NOMO-1 treated with dmso at 0.1 percent for 144 hours (cell line): ENCODE data around the gene SRCIN1.

ENCODE experiments used
- DNase-seq: peaks from one replicate; lab custom pipeline; 2025; ENCODE audit not compliant: unreplicated experiment; lab: John Stamatoyannopoulos, UW

Gene SRCIN1

GRCh38 chr17:38601539-38602351 is 4.0 kb downstream of the SRCIN1 start:
- no peak for DNase-seq

GRCh38 chr17:38600906-38601305 is 4.8 kb downstream of the SRCIN1 start:
- no peak for DNase-seq

GRCh38 chr17:38600416-38600815 is 5.3 kb downstream of the SRCIN1 start:
- no peak for DNase-seq

- DNase-seq: no peak
Observed at GRCh38 chr17:38599398-38599856, 6.3 kb downstream of the SRCIN1 start.

GRCh38 chr17:38598995-38599394 is 6.8 kb downstream of the SRCIN1 start:
- no peak for DNase-seq

GRCh38 chr17:38598536-38598935 is 7.2 kb downstream of the SRCIN1 start:
- no peak for DNase-seq

- DNase-seq: no peak
Observed at GRCh38 chr17:38597375-38597774, 8.4 kb downstream of the SRCIN1 start.

GRCh38 chr17:38596651-38597050 is 9.1 kb downstream of the SRCIN1 start:
- DNase-seq: no peak

GRCh38 chr17:38595892-38596291 is 9.9 kb downstream of the SRCIN1 start:
- no peak for DNase-seq

- DNase-seq: no peak
Observed at GRCh38 chr17:38594152-38594551, 11.6 kb downstream of the SRCIN1 start.

GRCh38 chr17:38592487-38592886 is 13.3 kb downstream of the SRCIN1 start:
- DNase-seq: no peak

- DNase-seq: peak; percentile 85
Observed at GRCh38 chr17:38591759-38592241, 14.0 kb downstream of the SRCIN1 start.

GRCh38 chr17:38590988-38591758 is 14.6 kb downstream of the SRCIN1 start:
- DNase-seq: peak; percentile 63

- no peak for DNase-seq
Observed at GRCh38 chr17:38589462-38590114, 16.2 kb downstream of the SRCIN1 start.

- DNase-seq: no peak
Observed at GRCh38 chr17:38588788-38589174, 17.0 kb downstream of the SRCIN1 start.

GRCh38 chr17:38587947-38588787 is 17.6 kb downstream of the SRCIN1 start:
- DNase-seq: no peak

GRCh38 chr17:38587203-38587602 is 18.5 kb downstream of the SRCIN1 start:
- no peak for DNase-seq

- DNase-seq: no peak
Observed at GRCh38 chr17:38586788-38587187, 19.0 kb downstream of the SRCIN1 start.

GRCh38 chr17:38585918-38586529 is 19.7 kb downstream of the SRCIN1 start:
- no peak for DNase-seq
